Measurements from ENCODE around the gene GZMM.

GZMM gene

GRCh38 chr19:533364-534058, 10.3 kb upstream of the GZMM start:
- DNase-seq (ENCODE audit: low read depth in 2 of 3, low spot score in 1 of 3): no peak

GRCh38 chr19:534088-534487, 9.8 kb upstream of the GZMM start:
- no peak for DNase-seq (ENCODE audit: low read depth in 2 of 3, low spot score in 1 of 3)

DNA sequence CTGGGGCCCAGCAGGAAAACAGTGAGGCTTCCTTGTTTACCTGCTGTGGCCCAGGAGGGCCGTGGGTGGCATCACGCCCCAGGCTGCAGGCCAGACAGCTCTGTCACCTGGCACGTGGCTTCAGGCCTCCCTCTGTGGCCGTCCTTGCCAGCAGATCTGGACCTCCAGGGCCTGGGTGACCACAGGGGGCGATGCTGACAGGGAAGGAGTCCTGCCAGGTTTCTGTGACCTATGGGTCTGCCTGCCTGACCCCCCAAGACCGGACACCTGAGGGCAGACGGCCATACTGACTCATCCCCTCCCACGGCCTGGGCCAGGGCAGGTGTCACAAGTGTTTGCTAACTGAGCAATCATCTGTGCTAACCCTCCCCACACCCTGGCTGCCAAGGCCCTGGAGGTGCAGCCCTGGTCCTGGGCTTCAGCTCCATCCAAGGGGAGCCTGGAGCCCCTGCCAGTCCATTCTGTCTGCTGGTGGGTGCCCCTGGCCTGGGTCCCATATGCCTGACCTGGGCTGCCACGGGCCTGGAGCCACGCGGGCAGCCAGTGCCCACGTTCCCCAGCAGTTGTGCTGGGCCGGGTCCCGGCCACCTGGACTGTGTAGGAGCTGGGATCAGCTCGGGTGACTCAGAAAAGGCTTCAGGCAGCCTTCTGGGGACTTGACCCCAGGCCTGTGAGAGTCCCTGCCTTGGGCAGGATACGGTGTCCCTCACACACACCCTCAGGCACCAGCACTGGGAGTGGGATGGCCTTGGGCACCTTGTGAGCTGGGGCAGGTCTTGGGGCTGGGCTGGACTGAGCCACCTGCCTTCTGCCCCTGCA, 8.6 kb upstream of the GZMM start:
- no peak for DNase-seq (ENCODE audit: low read depth in 2 of 3, low spot score in 1 of 3)

DNA sequence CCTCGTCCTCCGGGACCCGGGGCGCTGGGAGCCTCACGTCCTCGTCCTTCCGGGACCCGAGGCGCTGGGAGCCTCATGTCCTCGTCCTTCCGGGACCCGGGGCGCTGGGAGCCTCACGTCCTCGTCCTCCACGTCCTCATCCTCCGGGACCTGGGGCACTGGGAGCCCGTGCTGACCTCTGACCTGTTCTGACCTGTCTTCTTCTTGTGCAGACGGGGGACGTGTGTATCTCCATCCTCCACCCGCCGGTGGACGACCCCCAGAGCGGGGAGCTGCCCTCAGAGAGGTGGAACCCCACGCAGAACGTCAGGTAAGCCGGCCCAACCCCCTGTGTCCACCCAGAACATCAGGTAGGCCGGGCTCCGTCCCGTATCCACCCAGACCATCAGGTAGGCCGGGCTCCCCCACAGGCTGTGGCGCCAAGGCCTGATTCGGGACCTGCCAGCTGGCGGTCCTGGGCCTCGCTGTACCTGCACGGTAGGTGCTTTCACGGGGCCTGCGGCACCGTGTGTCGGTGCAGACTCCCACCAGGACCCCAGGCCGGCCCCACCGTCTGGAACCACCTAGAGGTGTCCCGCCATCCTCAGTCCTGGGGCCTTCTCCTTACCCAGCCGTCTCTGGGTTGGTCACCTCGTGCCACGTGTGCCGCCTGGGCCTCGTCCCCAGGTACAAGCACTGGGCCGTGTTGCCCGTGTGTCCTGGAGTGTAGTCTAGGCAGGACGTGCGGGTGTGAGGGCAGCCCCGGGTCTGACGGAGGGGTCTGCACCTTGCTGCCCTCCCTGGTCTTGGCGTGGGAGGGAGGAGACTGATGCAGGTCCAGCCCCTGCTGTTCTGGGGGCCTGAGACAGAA, 7.6 kb upstream of the GZMM start:
- DNase-seq (ENCODE audit: low read depth in 2 of 3, low spot score in 1 of 3): no peak

- no peak for DNase-seq (ENCODE audit: low read depth in 2 of 3, low spot score in 1 of 3)
Observed at GRCh38 chr19:536881-537404, 6.9 kb upstream of the GZMM start.

DNA sequence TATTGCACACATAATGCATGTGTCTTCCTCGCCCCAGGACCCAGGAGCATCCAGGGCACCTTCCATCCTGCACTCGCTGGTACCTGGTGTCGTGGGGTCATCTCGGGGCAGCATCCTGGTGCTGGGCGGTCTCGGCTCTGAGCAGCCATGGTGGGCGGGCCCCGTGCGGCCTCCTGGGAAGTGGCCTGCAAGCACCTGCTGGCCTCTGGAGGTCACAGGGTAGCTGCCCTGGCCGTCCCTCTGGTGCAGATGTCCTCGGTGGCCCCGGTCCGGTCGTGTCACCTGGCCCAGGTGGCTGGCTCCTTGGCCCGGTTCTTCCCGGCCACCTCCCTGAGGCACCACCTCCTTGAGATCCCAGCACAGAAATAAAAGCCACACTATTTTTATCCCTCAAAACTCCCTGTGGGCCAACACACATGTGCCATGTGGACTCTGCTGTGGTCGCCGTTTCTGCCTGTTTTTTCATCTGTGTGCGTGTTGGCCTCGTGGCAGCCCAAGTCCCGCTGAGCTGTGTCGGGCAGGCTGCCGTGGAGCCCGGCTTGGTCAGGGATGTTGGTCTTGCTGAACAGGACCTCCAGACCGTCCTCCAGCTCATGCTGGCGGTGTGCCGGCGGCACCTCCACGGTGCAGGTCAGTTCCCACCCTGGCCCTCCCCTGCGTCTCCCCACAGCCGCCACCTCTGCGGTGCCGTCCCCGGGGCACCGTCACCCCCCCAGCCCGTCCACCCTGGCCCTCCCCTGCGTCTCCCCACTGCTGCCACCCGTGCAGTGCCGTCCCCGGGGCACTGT, 5.0 kb upstream of the GZMM start:
- no peak for DNase-seq (ENCODE audit: low read depth in 2 of 3, low spot score in 1 of 3)

DNA sequence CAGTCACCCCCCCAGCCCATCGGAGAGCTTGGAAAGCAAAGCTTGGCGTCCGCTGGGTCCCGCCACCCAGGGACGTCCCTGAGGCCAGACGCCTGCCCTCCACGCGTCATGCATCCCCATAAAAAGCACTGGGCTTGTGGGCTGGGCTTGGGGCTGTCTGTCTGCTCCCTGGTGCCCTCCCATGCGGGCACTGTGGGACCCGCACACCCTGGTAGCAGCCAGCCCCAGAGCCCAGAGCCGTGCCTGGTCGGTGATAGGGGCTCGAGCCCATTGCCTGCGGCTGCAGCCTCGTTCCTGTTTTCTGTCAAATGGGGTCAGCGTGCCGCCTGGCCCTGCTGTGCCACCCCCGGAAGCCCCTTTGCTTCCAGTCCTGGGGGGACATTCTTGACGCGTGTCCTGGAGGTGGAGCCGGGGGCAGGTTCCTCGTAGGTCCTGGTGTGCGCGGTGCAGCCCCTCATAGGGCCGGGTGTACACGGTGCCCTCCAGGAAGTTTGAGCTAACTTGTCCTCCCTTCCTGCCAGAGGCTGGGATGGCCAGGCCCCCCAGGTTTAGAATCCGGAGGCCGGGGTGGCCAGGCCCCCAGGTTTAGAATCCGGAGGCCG, 4.3 kb upstream of the GZMM start:
- DNase-seq (ENCODE audit: low read depth in 2 of 3, low spot score in 1 of 3): no peak

DNA sequence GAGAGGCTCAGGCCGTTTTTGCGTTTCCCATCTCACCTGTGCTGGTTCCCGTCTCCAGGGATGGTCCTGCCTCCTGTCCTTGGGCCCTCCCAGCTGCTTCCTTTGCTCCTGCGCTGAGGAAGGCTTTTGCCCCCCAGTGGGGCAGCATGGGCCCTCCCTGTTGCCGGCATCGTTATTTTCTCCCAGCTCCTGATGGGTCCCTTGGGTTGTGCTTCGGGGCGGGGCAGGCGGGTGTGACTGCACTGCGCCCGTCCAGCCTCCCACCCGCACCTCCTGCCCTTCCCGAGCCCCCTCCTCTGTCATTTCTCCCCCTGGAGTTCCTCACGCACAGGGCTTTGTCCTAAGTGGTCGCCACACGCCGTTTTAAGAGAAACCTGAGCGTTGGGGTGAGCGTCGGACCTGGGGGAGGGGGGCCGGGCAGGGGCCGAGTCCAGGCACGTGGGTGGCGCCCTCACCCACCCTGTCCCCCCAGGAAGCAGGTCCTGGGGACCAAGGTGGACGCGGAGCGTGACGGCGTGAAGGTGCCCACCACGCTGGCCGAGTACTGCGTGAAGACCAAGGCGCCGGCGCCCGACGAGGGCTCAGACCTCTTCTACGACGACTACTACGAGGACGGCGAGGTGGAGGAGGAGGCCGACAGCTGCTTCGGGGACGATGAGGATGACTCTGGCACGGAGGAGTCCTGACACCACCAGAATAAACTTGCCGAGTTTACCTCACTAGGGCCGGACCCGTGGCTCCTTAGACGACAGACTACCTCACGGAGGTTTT, 2.8 kb upstream of the GZMM start:
- DNase-seq (ENCODE audit: low read depth in 2 of 3, low spot score in 1 of 3): no peak

DNA sequence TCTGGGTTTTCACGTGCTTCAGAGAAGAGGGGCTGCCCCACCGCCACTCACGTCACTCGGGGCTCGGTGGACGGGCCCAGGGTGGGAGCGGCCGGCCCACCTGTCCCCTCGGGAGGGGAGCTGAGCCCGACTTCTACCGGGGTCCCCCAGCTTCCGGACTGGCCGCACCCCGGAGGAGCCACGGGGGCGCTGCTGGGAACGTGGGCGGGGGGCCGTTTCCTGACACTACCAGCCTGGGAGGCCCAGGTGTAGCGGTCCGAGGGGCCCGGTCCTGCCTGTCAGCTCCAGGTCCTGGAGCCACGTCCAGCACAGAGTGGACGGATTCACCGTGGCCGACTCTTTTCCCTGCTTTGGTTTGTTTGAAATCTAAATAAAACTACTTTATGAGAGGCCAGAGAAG, 2.2 kb upstream of the GZMM start:
- no peak for DNase-seq (ENCODE audit: low read depth in 2 of 3, low spot score in 1 of 3)

- no peak for DNase-seq (ENCODE audit: low read depth in 2 of 3, low spot score in 1 of 3)
Observed at GRCh38 chr19:542173-542866, 1.5 kb upstream of the GZMM start.

DNA sequence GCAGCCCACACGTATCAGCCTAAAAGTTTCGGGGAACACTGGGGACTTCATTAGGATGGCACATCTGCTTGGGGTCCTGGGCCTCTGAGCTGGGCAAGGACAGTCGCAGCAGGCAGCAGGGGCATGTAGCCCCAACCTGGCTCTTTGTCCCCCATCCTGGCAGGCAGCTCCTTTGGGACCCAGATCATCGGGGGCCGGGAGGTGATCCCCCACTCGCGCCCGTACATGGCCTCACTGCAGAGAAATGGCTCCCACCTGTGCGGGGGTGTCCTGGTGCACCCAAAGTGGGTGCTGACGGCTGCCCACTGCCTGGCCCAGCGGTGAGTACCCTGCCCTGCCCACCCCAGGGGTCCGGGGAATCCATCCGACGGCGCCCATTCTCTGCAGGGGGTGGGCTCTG, 3.3 kb downstream of the GZMM start:
- no peak for DNase-seq (ENCODE audit: low read depth in 2 of 3, low spot score in 1 of 3)

- DNase-seq (ENCODE audit: low read depth in 2 of 3, low spot score in 1 of 3): no peak
Observed at GRCh38 chr19:547836-548720, 4.2 kb downstream of the GZMM start.

GRCh38 chr19:548886-549830, 5.3 kb downstream of the GZMM start:
- no peak for DNase-seq (ENCODE audit: low read depth in 2 of 3, low spot score in 1 of 3)

DNA sequence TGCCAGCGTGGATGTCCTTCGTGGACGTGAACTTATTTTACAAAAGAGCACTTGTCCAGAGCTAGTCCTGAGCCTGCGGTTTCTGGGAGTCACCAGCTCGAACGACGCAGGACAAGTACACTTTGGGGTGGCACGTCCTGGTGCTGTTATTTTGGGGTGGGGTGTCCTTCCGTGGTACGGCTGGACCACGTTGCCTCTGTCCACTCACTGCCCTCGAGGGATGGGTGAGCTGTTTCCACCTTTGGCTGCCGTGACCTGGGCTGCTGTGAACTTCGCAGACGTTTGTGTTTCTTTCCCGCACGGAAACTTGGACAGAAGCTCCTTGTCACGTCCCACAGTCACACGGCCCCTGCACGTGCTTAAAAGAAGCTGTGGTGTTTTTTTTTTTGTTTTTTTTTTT, 11.0 kb downstream of the GZMM start:
- no peak for DNase-seq (ENCODE audit: low read depth in 2 of 3, low spot score in 1 of 3)

GRCh38 chr19:555474-555808, 11.6 kb downstream of the GZMM start:
- DNase-seq (ENCODE audit: low read depth in 2 of 3, low spot score in 1 of 3): no peak

GRCh38 chr19:556611-557382, 12.9 kb downstream of the GZMM start:
- DNase-seq (ENCODE audit: low read depth in 2 of 3, low spot score in 1 of 3): no peak
